ENCODE results near the gene DUS3L. TPM values are rescaled to one million over a fixed set of nuclear protein-coding genes. Genes with fewer than 3 reads are reported as not detected.
"Not testable (repeated sequence)": the region's sequence is repeated elsewhere in the genome, so short reads cannot be mapped to it uniquely, and the experiment has no call there.

DUS3L gene
- total RNA-seq, 1 donor from 2014 or later = 89.8 TPM

DNA sequence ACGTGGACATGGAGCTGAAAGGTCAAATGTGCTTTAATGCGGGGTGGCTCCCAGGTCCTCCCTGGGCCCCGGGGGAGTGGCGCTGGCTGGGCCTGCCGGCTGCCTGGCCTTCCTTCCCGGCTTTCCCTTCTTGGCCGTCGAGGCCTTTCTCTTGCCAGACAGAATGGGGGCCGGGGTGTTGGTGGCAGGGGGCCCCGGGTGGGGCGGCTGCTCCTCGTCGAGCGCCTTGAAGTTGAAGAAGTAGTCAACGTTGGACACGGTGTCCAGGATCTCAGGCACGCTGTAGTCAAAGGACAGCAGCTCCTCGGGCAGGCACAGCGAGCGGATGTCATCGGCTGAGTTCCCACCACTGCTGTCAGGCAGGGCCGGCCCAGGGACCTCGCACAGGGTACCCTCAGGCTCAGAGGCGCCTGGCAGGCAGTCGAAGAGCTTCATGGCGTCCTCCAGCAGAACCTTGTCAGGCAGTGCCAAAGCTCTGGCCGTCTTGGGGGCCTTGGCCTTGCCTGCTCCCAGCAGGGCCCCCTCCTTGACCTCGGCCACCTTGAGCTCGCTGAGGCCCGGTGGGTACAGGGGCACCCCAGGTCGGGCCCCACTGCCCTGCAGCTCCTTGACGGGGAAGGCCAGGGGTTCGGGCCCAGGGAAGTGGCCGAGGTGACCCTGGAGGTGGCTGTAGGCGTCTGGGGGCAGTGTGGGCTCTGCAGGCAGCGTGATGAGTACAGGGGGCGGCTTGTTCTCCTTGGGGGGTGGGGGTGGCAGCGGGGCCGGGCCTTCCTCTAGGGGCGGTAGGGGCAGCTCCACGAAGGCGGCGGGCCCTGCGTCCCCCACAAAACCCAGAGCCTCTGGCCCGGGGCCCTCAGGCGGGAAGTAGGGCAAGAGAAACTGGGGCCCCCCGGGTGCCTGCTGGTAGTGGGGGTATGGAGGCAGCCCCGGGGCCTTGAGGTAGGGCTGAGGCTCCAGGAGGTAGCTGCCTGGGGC, 7.7 kb downstream of the DUS3L start:
- Mint-ChIP-seq H3K36me3 (ENCODE audit: low read depth) (peaks cover 25% of the 10 kb centered on the region), H3K27me3 (no peaks in the 10 kb centered on the region), H3K27ac (no peak overlapping the region), H3K4me3 (no peak overlapping the region), H3K9me3 (no peaks in the 10 kb centered on the region), H3K4me1 (no peaks in the 10 kb centered on the region)
- no peak for DNase-seq
- intact Hi-C loops (cut with micrococcal nuclease) = no loop called here

GRCh38 chr19:5782322-5782721, 8.6 kb downstream of the DUS3L start:
- intact Hi-C loops (cut with micrococcal nuclease) = no loop called here
- Mint-ChIP-seq H3K9me3 (no peaks in the 10 kb centered on the region), H3K27ac (no peak overlapping the region), H3K4me1 (no peaks in the 10 kb centered on the region), H3K27me3 (no peaks in the 10 kb centered on the region), H3K4me3 (no peak overlapping the region), H3K36me3 (ENCODE audit: low read depth) (peaks cover 21% of the 10 kb centered on the region)
- DNase-seq = no peak

- H3K4me1 Mint-ChIP-seq; H3K27me3 Mint-ChIP-seq; DNase-seq; H3K9me3 Mint-ChIP-seq; H3K27ac Mint-ChIP-seq; H3K36me3 Mint-ChIP-seq (ENCODE audit: low read depth); H3K4me3 Mint-ChIP-seq; intact Hi-C loops (cut with micrococcal nuclease): not testable (repeated sequence)
These were observed 10.0 kb downstream of the DUS3L start for GRCh38 chr19:5780916-5781315.

- H3K27ac Mint-ChIP-seq = no peak overlapping the region
- intact Hi-C loops (cut with micrococcal nuclease) = no loop called here
- DNase-seq = no peak
- no peaks in the 10 kb centered on the region for H3K36me3 Mint-ChIP-seq (ENCODE audit: low read depth)
- no peaks in the 10 kb centered on the region for H3K4me1 Mint-ChIP-seq
- H3K27me3 Mint-ChIP-seq = no peaks in the 10 kb centered on the region
- no peaks in the 10 kb centered on the region for H3K9me3 Mint-ChIP-seq
- H3K4me3 Mint-ChIP-seq = no peak overlapping the region
These were observed 12.6 kb downstream of the DUS3L start for GRCh38 chr19:5778402-5778801.

DNA sequence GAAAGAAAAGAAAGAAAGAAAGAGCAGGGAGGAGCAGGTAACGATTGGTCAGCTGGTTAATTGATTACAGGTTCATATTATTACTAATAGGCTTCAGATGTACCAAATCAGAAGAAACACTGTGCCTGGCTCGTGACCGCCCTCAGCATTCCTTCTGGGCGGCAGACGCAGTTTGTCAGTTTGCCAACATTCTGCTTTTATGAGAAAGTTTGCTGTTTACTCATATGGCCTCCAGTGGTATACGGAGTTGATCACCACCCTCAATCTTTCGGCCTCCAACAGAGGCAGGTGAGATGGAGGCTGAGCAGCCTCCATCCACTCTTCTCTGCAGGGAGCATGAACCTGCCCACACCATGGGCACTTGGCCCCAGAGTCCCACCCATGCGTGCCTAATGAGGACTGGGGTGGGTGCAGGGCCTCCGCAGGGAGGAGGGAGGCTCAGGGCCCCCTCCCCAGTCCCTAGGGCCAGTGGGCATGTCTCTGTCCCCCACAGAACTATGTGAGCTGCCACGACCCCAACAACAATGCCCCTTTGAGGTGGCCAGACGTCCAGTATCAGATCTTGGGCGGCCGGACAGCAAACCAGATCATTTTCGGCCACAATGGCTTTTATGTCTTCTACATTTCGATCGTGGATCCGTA, 15.2 kb downstream of the DUS3L start:
- Mint-ChIP-seq H3K9me3 (no peaks in the 10 kb centered on the region), H3K4me1 (no peaks in the 10 kb centered on the region), H3K36me3 (ENCODE audit: low read depth) (no peaks in the 10 kb centered on the region), H3K4me3 (no peak overlapping the region), H3K27me3 (no peaks in the 10 kb centered on the region), H3K27ac (no peak overlapping the region)
- intact Hi-C loops (cut with micrococcal nuclease) = no loop called here
- no peak for DNase-seq

GRCh38 chr19:5774921-5775320, 16.0 kb downstream of the DUS3L start:
- no peaks in the 10 kb centered on the region for H3K4me1 Mint-ChIP-seq
- H3K36me3 Mint-ChIP-seq (ENCODE audit: low read depth) = no peaks in the 10 kb centered on the region
- no peak overlapping the region for H3K27ac Mint-ChIP-seq
- no peaks in the 10 kb centered on the region for H3K27me3 Mint-ChIP-seq
- intact Hi-C loops (cut with micrococcal nuclease) = no loop called here
- H3K9me3 Mint-ChIP-seq = no peaks in the 10 kb centered on the region
- DNase-seq = no peak
- H3K4me3 Mint-ChIP-seq = no peak overlapping the region

- Mint-ChIP-seq H3K27ac (no peak overlapping the region), H3K4me1 (no peaks in the 10 kb centered on the region)
These were observed 17.7 kb downstream of the DUS3L start for GRCh38 chr19:5773276-5773675.

GRCh38 chr19:5772416-5772815, 18.5 kb downstream of the DUS3L start:
- H3K27ac Mint-ChIP-seq = no peak overlapping the region
- intact Hi-C loops (cut with micrococcal nuclease) = no loop called here
- H3K27me3 Mint-ChIP-seq = no peaks in the 10 kb centered on the region
- no peaks in the 10 kb centered on the region for H3K9me3 Mint-ChIP-seq
- no peak overlapping the region for H3K4me3 Mint-ChIP-seq
- no peaks in the 10 kb centered on the region for H3K4me1 Mint-ChIP-seq
- no peaks in the 10 kb centered on the region for H3K36me3 Mint-ChIP-seq (ENCODE audit: low read depth)
- DNase-seq = no peak

More at GRCh38 chr19:5773276-5773675, 17.7 kb downstream of the DUS3L start:
- no peak overlapping the region for H3K4me3 Mint-ChIP-seq
- H3K9me3 Mint-ChIP-seq = no peaks in the 10 kb centered on the region
- no peaks in the 10 kb centered on the region for H3K27me3 Mint-ChIP-seq
- DNase-seq = no peak
- no peaks in the 10 kb centered on the region for H3K36me3 Mint-ChIP-seq (ENCODE audit: low read depth)
- intact Hi-C loops (cut with micrococcal nuclease) = no loop called here

GRCh38 chr19:5767949-5768348, 23.0 kb downstream of the DUS3L start:
- no peaks in the 10 kb centered on the region for H3K9me3 Mint-ChIP-seq
- H3K36me3 Mint-ChIP-seq (ENCODE audit: low read depth) = no peaks in the 10 kb centered on the region
- no peaks in the 10 kb centered on the region for H3K27me3 Mint-ChIP-seq
- intact Hi-C loops (cut with micrococcal nuclease) = no loop called here
- no peak overlapping the region for H3K27ac Mint-ChIP-seq
- DNase-seq = no peak
- H3K4me3 Mint-ChIP-seq = no peak overlapping the region
- H3K4me1 Mint-ChIP-seq = no peaks in the 10 kb centered on the region

GRCh38 chr19:5765220-5765619, 25.7 kb downstream of the DUS3L start:
- DNase-seq = no peak
- peaks cover 7% of the 10 kb centered on the region for H3K9me3 Mint-ChIP-seq
- H3K4me1 Mint-ChIP-seq = no peaks in the 10 kb centered on the region
- intact Hi-C loops (cut with micrococcal nuclease) = no loop called here
- no peak overlapping the region for H3K27ac Mint-ChIP-seq
- H3K36me3 Mint-ChIP-seq (ENCODE audit: low read depth) = no peaks in the 10 kb centered on the region
- H3K27me3 Mint-ChIP-seq = no peaks in the 10 kb centered on the region
- H3K4me3 Mint-ChIP-seq = no peak overlapping the region

GRCh38 chr19:5762608-5763217, 28.2 kb downstream of the DUS3L start:
- Mint-ChIP-seq H3K27ac (no peak overlapping the region), H3K9me3 (peaks cover 7% of the 10 kb centered on the region), H3K4me3 (no peak overlapping the region), H3K27me3 (no peaks in the 10 kb centered on the region), H3K36me3 (ENCODE audit: low read depth) (no peaks in the 10 kb centered on the region), H3K4me1 (no peaks in the 10 kb centered on the region)
- DNase-seq = no peak
- intact Hi-C loops (cut with micrococcal nuclease) = no loop called here

DNA sequence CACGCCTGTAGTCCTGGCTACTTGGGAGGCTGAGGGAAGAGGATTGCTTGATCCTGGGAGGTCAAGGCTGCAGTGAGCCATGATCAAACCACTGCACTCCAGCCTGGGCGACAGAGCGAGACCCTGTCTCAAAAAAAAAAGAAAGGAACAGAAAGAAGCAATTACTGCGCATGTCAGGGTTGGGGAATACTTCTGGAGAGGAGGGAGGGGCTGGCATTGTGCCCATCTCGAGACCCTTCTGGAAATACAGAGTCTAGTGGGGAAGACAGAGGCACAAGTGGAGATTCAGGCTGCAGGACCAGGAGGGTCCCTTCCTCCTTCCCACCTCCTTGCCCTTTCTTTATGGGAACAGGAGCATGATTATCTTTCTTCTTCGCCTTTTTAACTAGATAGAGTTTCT, 37.2 kb downstream of the DUS3L start:
- intact Hi-C loops (cut with micrococcal nuclease) = no loop called here
- Mint-ChIP-seq H3K9me3 (no peaks in the 10 kb centered on the region), H3K36me3 (ENCODE audit: low read depth) (no peaks in the 10 kb centered on the region), H3K4me3 (no peak overlapping the region), H3K4me1 (no peaks in the 10 kb centered on the region), H3K27ac (no peak overlapping the region), H3K27me3 (no peaks in the 10 kb centered on the region)
- DNase-seq = no peak

DNA sequence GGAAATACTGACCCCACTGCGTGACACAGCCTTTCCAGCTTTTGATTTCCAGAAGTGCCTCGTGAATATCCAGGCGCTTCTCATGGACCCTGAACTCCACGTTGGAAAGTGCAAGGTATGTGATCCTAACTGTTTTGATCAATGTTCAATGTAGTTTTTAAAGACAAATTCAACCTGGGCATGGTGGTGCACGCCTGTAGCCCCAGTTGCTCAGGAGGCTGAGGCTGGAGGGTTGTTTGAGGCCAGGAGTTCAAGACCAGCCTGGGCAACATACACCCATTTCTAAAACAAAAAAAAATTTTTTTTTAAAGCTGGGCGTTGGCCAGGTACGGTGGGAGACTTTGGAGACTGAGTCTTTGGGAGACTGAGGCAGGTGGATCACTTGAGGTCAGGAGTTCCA, 39.3 kb downstream of the DUS3L start:
- Mint-ChIP-seq H3K27me3 (no peaks in the 10 kb centered on the region), H3K4me1 (no peaks in the 10 kb centered on the region), H3K36me3 (ENCODE audit: low read depth) (no peaks in the 10 kb centered on the region), H3K27ac (no peak overlapping the region), H3K4me3 (no peak overlapping the region), H3K9me3 (no peaks in the 10 kb centered on the region)
- intact Hi-C loops (cut with micrococcal nuclease) = no loop called here
- no peak for DNase-seq

GRCh38 chr19:5749505-5749904, 41.5 kb downstream of the DUS3L start:
- no peaks in the 10 kb centered on the region for H3K4me1 Mint-ChIP-seq
- no peak overlapping the region for H3K4me3 Mint-ChIP-seq
- no peak overlapping the region for H3K27ac Mint-ChIP-seq
- no peaks in the 10 kb centered on the region for H3K36me3 Mint-ChIP-seq (ENCODE audit: low read depth)
- H3K9me3 Mint-ChIP-seq = no peaks in the 10 kb centered on the region
- DNase-seq = no peak
- intact Hi-C loops (cut with micrococcal nuclease) = no loop called here
- no peaks in the 10 kb centered on the region for H3K27me3 Mint-ChIP-seq

All from activated CD4-positive, alpha-beta T cell treated with anti-CD3 and anti-CD28 coated beads, Interleukin-2, amount 10 ng/mL, durations not matched to agents 24 days and 14 days (primary cell).